Esophagus squamous epithelium (tissue), 5 donors: ENCODE results near the gene FAM193B. TPM values are rescaled to one million over a fixed set of nuclear protein-coding genes. Genes with fewer than 3 reads are reported as not detected.

Experiments used
- DNase-seq: peaks from one replicate; lab custom pipeline; 2025; lab: John Stamatoyannopoulos, UW
- H3K27ac ChIP-seq, 4 donors: fragments of 200-600 bp; sonication (generic); one replicate each; pipeline ENCODE4 v1.5.1; 2016 to 2019; ENCODE audit warnings: mild to moderate bottlenecking in 1 of 4
- H3K27me3 ChIP-seq, 4 donors: fragments of 200-600 bp; sonication (generic); 1 replicate in 3 of 4; 2 replicates in 1 of 4; pipeline versions ENCODE4 v1.5.1 to v1.6.0; 2017 to 2021; ENCODE audit warnings: antibody characterized with exemption in 1 of 4
- H3K36me3 ChIP-seq, 3 donors: fragments of 200-600 bp; sonication (generic); one replicate each; pipeline ENCODE4 v1.5.1; 2016 to 2019
- H3K4me1 ChIP-seq, 3 donors: fragments of 200-600 bp; sonication (generic); one replicate each; pipeline ENCODE4 v1.5.1; 2017 to 2019
- H3K4me3 ChIP-seq, 4 donors: fragments of 200-600 bp; sonication (generic); 1 replicate in 3 of 4; 2 replicates in 1 of 4; pipeline ENCODE4 v1.5.1; 2016 to 2019; ENCODE audit warnings: mild to moderate bottlenecking in 2 of 4, moderate library complexity in 1 of 4
- H3K9me3 ChIP-seq, 3 donors: fragments of 200-600 bp; sonication (generic); one replicate each; pipeline ENCODE4 v1.5.1; 2016 to 2019
- POLR2A ChIP-seq, 4 donors: fragments of 450-650 bp; IDR thresholded peaks; one replicate each; pipeline ENCODE4 v1.6.1; 2017; ENCODE audit warnings: antibody characterized with exemption in 4 of 4, mild to moderate bottlenecking in 4 of 4, moderate library complexity in 3 of 4
- WGBS, 2 donors: methylation state at CpG; one replicate each; pipeline ENCODE4 v1.1.5; 2018; 5-methylcytosine and 5-hydroxymethylcytosine counted together
- intact Hi-C: fragments of 100-400 bp; cut with DNase I; formaldehyde crosslinking; loops from one replicate; pipeline ENCODE4 v1.15.0; 2022
- total RNA-seq, 4 donors: library from RNA; depleted of rRNA; stranded (reverse); fragments of >200 nt; gene quantifications; one replicate each; pipeline ENCODE4 v1.1.0, GENCODE V29; 2016
- TF ChIP-seq, protein P1 (sequence below), 6 experiments: fragments of 450-650 bp in 4 of 6; fragments of 200-600 bp in 2 of 6; sonication (generic) in 2 of 6; IDR thresholded peaks; one replicate each; pipeline ENCODE4 v1.5.1; 2016 to 2019; ENCODE audit warnings: antibody characterized with exemption in 6 of 6, mild to moderate bottlenecking in 4 of 6, moderate library complexity in 4 of 6
- donor health status: DM: yes; HTN: yes; CAD: no.

FAM193B gene
- total RNA-seq, 4 donors from 2014 or later: 28.5 to 52.1 (median 41.9) TPM

DNA sequence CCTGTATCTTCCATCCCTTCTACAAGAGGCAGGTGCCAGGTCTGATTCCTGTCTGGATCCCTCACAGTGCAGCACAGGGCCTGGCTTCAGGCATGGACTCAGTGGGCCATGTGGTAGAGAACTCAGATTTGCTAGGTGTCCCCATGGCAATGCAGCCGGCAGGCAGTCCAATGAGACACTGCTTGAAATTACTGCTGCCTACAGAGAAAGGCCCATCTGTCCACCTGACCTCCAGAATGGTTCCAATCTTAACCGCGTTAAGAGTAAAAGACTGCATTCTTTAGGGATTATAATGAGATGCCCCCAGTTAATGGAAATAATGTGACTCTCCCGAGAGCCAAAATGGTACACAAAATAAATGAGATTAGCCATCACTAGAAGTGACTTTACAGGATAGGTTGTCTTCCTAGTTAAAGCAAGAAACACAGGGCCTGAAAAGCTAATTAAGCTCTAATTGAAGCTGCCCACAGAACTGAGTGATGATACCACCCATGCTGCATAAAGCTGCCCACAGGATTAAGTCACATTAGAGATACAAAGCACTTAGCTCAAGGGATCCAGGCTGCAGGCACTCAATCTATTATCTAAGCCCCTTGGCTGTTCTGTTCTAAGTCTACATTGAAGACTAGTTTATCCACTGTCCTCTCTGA is 11.4 kb downstream of the FAM193B start:
- Histone ChIP-seq H3K36me3 (peaks cover 0 to 15% (median 0%) of the 10 kb centered on the region in 3 donors), H3K9me3 (no peaks in the 10 kb centered on the region), H3K27ac (peak overlapping the region in 1 of 4 donors; percentile 9), H3K27me3 (no peaks in the 10 kb centered on the region), H3K4me3 (no peak overlapping the region), H3K4me1 (peaks cover 39 to 94% (median 65%) of the 10 kb centered on the region in 3 donors)
- TF ChIP-seq POLR2A (IDR thresholded peaks at IDR 0.05): no peak
- TF ChIP-seq, protein P1, sequence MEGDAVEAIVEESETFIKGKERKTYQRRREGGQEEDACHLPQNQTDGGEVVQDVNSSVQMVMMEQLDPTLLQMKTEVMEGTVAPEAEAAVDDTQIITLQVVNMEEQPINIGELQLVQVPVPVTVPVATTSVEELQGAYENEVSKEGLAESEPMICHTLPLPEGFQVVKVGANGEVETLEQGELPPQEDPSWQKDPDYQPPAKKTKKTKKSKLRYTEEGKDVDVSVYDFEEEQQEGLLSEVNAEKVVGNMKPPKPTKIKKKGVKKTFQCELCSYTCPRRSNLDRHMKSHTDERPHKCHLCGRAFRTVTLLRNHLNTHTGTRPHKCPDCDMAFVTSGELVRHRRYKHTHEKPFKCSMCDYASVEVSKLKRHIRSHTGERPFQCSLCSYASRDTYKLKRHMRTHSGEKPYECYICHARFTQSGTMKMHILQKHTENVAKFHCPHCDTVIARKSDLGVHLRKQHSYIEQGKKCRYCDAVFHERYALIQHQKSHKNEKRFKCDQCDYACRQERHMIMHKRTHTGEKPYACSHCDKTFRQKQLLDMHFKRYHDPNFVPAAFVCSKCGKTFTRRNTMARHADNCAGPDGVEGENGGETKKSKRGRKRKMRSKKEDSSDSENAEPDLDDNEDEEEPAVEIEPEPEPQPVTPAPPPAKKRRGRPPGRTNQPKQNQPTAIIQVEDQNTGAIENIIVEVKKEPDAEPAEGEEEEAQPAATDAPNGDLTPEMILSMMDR (IDR thresholded peaks at IDR 0.05): no peak
- no peak for DNase-seq
- WGBS, 2 donors: 86 to 96% methylated on average over 2 to 3 of the region's 4 CpGs
- intact Hi-C loops: no loop called here

DNA sequence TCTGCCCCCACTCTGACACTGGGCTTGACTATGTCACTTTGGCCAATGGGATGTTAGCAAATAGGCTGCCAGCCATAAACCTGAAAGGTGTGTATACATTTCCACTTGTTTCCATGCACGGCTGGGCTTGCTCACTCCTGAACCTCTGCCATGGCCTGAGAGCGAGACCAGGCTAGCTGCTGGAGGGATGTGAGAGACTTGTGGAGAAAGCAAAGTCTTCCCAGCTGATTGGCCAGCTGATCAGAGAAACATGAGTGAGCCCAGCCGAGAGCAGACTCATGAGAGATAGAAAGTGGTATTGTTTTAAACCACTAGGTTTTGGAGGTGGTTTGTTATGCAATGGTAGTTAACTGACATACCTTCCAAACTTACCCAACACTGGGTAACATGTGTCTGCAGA is 13.9 kb downstream of the FAM193B start:
- H3K27ac ChIP-seq: peak overlapping the region; percentile 2 to 40 (median 28)
- peaks cover 27 to 87% (median 57%) of the 10 kb centered on the region in 3 donors for H3K4me1 ChIP-seq
- no peak for DNase-seq
- H3K4me3 ChIP-seq: no peak overlapping the region
- WGBS, 2 donors: 23 to 56% methylated on average over 2 of the region's 3 CpGs
- peaks cover 7 to 40% (median 11%) of the 10 kb centered on the region in 3 donors for H3K36me3 ChIP-seq
- H3K9me3 ChIP-seq: no peaks in the 10 kb centered on the region
- no peaks in the 10 kb centered on the region for H3K27me3 ChIP-seq
- TF ChIP-seq, protein P1 (IDR thresholded peaks at IDR 0.05): no peak
- no peak for TF ChIP-seq POLR2A (IDR thresholded peaks at IDR 0.05)
- intact Hi-C loops: no loop called here

DNA sequence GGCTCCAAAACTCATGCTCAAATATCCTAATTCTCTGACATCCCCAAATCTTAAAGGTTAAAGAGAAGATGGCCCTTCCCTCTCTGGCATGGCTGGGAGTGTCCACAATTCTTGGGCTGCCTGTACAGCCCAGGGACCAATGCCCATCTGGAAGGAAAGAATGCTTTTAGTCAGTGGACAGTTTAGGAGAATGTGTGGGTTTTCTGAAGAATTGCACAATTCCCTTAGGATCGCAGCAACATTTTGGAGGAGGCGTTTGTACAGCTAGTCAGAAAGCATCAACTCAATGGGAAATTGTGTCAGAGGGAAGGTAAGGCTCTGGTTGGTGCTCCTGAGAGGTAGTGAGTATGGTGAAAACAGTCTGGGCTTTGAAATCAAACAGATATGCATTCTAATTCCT is 15.0 kb downstream of the FAM193B start:
- TF ChIP-seq, protein P1 (IDR thresholded peaks at IDR 0.05): no peak
- intact Hi-C loops: no loop called here
- H3K4me1 ChIP-seq: peaks cover 21 to 77% (median 47%) of the 10 kb centered on the region in 3 donors
- H3K36me3 ChIP-seq: peaks cover 7 to 50% (median 16%) of the 10 kb centered on the region in 3 donors
- DNase-seq: no peak
- no peaks in the 10 kb centered on the region for H3K27me3 ChIP-seq
- H3K4me3 ChIP-seq: no peak overlapping the region
- H3K9me3 ChIP-seq: no peaks in the 10 kb centered on the region
- WGBS, 2 donors: 28 to 36% methylated on average over 2 of the region's 2 CpGs
- H3K27ac ChIP-seq: peak overlapping the region; percentile 36 to 64 (median 45)

DNA sequence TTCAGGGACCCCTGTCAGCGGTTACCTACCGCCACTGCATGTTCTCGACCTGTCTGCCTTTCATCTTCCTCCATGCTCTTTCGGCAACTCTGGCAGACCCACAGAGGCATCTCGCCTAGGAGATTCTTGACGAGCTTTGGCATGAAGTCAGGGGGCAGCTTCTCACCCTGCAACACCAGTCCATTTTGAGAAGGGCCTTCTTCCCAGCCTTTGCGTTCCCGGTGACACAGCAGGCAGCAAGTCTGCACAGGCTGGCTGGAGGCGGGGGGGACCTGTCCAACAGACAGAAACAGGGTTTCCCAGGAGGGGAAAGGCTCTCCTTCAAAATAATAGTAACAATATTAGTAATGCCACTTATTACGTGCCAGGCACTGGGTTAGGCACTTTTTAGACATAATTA is 15.5 kb downstream of the FAM193B start:
- Histone ChIP-seq H3K27ac (peak overlapping the region; percentile 36 to 64 (median 45)), H3K36me3 (peaks cover 7 to 56% (median 16%) of the 10 kb centered on the region in 3 donors), H3K4me3 (no peak overlapping the region), H3K9me3 (no peaks in the 10 kb centered on the region), H3K4me1 (peaks cover 21 to 71% (median 45%) of the 10 kb centered on the region in 3 donors), H3K27me3 (no peaks in the 10 kb centered on the region)
- intact Hi-C loops: no loop called here
- WGBS, 2 donors: 56 to 67% methylated on average over 2 to 7 of the region's 10 CpGs
- no peak for DNase-seq
- TF ChIP-seq, protein P1 (IDR thresholded peaks at IDR 0.05): no peak
- no peak for TF ChIP-seq POLR2A (IDR thresholded peaks at IDR 0.05)
